GM18511 (cell line): ENCODE measurements around the gene MLN.
A peak's percentile ranks its signal among the peaks of the same experiment; 100 is the strongest.

Experiments
- ATAC-seq: cut with Tn5 transposase; IDR thresholded peaks from one replicate; pipeline ENCODE4 v1.9.1; 2021; ENCODE audit warnings: mild to moderate bottlenecking, moderate library complexity; ENCODE audit not compliant: unreplicated experiment

Gene MLN

DNA sequence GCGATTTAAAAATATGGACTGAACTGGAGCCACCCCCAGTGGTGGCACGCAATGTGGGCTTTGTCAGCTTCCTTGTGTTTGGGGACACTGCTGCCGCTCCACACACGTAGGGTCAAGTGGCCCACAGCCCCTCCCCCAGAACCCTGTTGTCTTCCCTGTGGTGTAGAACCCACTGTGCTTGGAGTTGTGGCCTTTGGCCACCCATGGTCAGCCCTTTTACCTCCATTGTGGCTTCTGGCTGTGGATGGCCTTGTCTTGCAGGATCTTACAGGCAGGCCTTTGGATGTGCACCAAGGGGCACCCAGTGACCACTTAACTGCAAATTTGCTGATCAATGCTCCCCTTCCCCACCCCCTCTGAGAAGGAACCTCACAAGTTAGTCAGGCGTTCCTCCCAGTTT, 12.9 kb downstream of the MLN start:
- no peak for ATAC-seq

DNA sequence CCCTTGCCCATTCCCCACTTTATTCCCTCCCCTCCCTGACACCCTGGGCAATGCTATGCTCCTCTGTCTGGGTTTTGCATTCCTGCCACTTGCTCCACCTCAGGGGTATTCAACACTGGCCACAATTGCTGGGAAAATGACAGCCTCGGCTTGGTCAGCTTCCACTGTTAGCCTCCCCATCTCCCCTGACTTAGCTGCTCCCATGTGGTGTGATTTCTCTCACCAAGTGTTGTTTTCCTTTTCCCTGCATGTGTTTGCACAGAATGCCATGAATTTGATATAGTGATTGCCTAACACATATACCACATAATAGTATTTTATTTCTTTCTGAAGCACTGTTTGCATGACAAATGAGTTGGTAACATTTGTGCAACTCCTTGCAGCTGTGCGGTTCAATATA, 13.4 kb downstream of the MLN start:
- no peak for ATAC-seq

DNA sequence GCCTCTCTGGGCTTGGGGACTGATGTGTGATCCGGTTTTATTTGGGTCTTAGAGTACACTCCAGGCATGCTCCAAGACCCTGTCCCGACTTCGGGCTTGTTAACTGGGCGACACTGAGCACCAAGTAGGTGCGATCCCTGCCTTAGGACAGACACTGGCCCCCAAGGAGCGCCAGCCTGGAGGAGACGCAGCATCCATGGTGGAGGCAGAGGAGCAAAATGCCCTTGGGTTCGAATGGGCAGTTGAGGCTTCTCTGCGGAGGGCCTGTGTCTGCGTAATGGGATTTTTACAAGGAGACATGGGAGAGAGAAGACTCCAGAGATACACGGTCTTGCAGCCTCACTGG, 14.3 kb downstream of the MLN start:
- ATAC-seq, result no peak

DNA sequence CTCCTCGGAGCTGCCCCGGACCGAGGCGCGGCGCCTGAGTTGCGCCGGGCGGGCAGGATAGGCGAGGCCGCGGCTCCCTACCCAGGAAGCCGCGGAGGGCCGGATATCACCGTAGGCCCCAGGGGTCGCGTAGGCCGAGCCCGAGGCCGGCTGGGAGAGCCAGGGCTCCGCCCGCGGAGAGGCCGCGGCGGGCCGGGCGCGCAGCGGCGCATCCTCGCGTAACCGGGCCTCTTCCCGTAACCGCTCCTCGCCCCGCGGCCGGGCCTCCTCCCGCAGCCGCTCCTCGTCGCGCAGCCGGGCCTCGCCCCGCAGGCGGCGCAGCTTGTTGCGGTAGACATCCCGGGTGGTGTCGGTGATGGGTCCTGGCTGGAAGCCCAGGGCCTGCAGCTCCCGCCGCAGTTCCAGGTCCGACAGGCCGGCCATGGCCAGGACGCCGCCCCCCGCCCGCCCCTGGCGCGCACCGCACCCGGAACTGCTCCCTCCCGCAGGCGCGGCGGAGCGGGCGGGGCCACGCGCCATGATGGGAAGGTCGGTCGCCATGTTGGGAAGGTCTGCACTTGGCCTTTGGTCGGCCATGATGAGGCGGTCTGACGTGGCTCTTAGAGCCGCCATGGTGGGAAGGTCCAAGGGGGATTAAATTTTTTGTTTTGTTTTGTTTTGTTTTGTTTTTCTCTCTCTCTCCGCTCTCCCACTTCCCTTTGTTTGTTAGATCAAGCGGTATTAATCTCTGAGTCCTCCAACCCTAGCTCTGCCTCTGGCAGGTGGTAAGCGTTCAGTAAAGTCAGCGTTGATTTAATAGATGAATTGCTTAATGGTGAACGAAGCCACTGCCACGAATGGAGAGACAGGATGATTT, 14.9 kb downstream of the MLN start, which contains the start of gene LEMD2:
TSS of gene LEMD2 (minus strand) at position 437 of the 856 bp plus-strand sequence. CDS start at position 423, 14 bp downstream.
- peak; percentile 92 for ATAC-seq

DNA sequence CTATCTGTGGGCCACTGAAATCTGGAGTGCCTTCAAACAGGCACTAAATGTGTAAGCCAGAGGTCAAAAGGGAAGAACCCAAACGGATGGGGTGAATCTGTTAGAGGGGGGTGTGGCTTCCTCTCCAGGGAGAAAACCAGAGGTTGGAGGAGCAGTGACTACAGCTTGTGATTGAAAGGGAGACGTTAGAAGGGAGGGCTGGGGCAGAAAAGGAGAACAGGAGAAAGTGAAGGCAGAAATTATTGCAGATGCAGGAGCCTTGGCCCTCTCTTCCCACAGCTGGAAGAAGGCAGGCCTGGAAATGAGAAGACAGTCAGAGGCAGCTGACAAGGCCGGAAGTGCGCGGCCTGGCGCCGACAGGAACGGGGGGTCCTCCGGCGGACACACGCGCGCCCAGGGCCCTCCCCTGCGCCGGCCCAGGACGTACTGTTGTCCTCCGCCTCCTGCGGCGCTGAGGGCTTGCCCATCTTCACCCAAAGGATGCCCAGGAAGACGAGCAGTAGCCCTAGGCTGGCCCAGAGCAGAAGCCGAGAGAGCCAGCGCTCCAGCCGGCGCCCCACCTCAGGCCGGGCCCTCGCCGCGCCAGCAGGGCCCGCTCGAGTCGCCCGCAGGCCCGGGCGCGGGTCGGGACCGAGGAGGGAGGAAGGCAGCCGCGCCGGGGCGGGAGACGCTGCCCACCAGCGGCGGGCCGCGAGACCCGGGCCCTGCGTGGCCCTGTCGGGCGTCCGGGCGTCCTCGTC, 15.7 kb downstream of the MLN start:
- peak; percentile 60 for ATAC-seq

DNA sequence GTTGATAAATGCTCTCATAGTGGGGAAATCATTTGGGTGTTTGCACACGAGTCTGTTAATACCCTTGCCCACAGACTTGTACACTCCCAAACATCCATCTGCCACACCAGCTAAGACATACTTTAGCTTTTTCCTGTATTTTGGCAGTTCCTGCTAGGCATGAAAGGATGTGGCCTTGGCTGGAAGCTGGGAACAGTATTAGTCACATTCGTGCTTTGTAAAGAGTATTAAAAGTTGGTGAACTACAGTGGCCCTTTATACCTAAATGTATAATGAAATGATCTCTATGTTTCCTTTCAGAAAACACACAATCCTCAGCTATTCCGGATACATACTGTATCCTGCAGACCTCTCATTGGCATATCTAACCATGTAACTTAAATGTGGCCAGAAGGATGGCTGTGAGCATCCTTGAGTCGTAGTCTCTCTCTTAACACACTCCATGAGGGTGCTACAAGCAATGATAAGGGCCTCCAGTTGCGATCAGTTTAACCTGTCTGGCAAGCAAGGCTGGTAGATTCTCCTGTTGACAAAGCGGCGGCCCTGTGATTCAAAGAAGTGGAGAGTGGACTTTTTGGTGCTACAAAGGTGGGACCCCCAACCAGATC, 16.4 kb downstream of the MLN start:
- ATAC-seq, result no peak

DNA sequence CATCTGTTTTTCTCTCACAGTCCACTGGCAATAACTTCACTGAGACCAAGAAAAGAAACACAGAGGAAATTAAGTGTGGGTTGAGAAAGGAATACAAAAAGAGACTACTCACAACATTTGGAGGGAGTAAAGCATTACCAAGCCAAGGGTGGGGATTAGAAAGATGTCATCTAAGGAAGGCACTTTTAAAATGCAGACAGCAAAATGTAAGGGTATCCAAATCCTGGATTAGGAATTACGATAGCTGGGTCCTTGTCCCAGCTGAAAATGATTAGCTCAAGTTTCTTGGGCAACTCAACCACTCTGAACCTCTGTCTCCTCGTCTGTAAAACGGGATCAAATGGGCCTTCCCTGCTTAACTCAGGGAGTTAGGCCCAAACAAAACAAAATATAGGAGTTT, 17.1 kb downstream of the MLN start:
- no peak for ATAC-seq

DNA sequence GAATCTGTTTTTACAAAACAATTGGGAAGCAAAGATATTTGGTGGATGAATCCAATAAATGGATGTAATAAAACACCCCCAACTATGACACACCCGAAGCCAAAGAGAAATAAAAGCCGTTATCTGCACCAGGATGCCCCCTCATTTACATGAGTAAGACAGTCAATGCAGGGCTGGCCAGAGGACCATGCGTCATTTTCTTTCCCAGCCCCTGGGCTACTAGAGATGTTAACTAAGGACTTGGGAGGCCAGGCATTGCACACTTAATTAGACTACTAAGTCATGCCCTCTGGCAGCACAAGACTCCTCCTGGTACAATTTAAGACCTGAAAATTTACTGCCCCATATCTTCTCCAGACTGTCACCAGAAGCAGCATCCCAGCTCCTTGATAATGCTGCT, 18.0 kb downstream of the MLN start:
- ATAC-seq, result no peak

DNA sequence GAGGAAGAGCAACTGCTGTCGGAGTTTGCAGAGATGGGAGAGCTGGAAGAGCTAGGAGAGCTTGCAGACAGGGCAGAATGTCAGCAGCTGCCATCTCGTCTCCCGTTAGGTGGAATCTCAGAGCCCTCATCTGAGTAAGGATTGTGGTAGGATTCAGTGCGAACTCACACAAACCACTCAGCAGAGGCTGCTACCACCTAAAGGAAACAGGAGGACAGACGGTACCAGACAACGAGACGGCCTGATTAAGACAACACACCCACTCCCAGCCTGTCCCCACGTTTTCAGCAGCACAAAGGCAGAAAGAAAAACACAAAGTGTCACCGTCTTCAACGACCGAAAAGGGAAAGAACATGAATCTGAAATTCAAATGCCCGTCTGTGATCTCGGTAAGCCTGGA, 19.0 kb downstream of the MLN start:
- no peak for ATAC-seq

DNA sequence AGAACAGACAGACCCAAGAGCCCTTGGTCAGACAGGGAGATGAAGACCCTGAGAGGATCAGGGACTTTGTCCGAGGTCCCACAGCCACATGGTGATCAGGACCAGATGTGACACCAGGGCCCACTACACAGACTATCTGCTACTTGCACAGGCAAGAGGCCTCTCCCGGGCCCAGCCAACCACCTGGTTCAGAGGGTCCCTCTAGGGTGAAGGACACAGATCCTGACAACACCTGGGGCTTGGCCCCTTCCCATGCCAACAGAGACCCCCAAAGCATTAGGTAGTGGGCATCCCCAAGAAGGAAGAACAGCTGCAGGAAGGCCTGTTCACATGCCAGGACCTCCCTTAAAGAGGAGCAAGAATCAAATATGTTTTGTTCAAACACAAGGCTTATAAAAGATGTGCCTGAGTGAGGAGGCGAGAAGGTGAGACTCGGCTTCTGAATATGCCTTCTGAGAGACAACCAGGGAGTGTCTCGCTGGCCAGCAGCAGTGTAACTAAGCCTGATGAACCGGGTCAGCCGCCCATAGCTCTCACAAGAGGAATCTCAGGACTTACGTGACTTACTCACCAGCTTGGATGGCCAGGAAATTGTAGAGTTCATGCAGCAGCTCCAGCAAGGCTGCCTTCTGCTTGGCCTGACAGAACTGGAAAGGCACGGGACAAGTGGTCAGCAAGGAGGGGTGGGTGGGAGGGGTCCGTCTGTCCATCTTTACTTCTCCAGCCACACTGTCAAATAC, 19.9 kb downstream of the MLN start:
- ATAC-seq, result no peak

DNA sequence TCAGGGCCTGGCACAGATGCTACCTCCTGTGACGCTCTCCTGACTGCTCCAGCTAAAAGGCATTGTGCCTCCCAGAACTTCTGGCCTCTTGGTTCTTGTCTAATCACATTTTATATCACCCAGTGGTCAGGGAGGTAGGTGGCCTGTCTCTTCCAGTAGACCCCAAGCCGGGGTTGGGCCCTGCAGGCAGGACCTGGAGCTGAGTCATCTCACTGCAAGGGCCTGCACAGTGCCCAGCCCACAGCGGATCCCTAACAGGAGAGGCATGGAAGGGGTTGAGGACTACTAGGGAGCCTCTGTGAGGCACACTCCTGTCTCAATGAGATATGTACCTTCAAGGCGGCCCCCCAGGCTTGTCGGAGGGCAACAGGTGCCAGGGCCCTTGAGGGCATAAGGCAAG, 21.2 kb downstream of the MLN start:
- no peak for ATAC-seq

DNA sequence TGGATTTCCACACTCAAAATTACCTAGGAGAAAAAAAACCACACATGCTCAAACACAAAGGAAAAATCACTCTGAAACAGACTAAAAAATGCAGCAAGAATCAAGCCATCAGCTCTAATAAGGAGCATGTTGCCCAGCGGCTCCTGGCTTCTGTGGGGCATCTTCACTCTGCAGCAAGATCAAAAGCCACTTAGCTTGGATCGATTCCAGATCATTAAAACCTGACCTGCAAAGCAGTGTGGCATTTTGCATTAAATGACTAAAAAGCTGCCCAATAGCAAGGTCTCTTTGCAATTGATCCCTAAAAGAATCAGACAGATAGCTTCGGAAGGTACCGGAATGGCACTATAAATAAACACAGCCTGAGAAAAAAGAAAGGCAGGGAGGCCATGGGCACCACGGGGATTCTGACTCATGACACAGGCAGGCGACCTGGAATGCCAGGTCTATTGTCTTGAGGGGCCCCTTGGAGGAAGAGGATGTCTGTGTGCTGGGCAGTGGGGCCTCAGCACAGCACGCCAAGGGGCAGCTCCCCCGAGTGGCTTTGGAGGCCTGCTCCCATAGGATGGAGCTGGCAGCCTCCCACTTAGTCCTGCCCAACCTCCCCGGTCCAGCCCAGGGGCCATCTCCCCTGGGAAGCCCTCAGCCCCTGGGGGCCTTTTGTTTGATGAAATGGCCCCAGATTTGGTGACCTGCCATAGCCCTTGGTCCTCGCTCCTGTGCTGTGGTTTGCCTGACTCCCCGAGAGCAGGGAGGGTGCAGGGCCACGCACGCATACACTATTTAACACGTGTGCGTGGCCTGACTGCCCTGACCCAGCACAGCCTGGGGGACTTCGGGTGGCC, 22.4 kb downstream of the MLN start:
- no peak for ATAC-seq

DNA sequence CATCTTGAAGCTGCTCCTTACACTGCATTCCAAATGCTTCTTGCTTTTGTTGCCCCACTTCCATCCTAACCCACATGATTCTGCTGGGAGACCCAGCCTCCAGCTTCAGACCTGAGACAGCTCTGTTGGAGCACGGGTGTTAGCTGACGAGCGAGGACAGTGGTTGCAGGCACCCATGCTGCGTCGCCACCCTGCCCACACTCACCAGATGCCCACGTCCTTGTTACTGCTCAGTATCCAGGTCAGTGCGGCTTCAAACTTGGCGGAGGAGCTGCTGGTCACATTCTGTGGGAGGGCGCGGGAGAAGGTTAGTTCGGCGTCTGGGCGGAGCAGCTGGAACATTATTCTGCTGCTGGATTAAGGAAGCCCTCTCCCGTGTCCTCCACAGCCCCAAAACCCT, 23.9 kb downstream of the MLN start:
- ATAC-seq, result no peak

DNA sequence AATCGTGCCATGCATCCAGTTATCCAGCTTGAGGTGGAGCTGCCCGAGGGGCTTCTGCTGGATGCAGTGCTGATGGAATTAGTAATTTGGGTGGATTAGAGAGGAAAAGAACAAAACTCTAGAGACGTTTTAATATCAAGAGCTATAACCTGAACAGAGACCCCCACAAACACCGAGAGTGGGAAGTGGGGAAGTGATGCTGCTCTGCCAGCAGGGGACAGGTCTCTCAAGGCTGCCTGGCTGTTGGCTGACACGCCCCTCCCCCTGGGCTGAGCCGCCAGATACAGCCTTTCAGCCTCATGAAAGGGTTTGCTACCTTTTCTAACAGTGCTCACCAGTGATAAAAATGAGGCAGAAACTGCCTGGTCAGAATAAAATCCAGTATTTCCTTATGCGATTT, 24.5 kb downstream of the MLN start:
- no peak for ATAC-seq

DNA sequence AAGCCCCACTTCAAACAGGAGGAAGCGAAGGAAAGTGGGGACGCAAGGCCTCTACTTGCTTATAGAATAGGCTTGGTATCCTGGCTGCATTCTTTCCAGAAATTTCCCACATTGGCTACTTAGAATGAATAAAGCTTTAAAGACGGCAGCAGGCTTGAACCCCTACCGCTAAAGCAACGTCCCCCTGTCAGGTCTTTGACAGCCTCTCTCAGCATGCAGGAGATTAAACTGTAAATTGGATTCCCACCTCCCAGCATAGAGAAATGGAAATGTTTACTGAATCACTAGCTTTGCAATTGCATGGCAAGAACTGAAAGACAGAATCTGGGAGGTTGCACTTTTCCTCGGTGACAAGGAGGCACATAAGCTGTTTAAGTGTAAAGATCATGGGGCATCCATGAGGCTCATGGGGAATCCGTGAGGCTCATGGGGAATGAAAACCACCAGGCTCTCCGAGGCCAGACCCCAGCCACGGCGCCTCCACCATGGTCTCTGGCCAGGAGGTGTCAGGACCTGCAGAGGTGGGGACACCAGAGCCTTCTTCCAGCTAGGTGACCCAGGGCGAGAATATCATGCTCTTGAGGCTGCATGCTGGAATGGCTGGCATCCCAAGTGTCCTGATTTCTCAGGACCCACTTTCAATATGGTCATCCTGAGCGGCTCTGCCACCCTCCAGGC, 25.2 kb downstream of the MLN start:
- no peak for ATAC-seq

DNA sequence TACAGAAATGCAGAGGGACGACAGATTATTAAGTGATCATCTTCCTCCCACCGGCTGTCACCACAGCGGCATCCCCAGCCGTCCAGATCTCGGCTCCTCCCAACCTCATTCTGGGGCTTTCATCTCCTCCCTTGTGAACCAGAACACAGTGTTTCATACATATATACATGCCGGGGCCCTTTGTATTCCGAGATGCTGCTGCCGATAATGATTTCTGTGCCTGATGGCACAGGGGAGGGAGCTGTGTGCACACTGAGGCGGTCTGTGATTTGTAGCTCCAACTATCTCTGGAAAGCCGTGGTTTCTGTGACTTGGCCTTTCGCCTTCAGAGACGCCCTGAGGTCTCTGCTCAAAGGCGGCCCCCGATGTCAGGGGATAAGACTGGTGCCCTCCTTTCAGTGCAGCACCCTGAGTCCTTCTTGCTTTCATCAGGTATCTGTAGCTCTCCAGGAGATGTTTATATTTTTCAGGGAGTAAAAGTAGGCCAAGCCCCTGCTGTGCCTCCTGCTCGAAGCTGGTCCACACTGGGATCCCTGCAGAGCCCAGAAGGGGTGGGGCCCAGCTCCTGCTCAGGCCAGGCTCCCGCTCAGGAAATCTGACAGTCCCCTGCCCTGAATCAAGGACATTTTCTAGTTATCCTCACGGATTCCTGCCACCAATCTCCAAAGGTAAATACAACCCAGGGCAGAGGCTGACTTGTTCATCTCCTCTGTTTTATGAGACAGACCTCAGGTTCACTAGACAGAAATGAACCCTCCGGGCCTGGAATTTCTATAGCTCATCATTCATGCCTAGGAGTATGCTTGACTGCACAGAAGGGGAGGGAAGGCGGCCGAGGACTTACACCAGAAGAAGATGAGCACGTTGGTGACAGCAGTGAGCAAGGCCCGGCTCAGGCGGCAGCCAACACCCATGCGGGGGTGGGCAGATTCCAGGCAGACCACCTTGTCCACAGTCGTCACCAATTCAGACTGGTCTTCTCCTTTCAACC, 26.1 kb downstream of the MLN start:
- no peak for ATAC-seq

DNA sequence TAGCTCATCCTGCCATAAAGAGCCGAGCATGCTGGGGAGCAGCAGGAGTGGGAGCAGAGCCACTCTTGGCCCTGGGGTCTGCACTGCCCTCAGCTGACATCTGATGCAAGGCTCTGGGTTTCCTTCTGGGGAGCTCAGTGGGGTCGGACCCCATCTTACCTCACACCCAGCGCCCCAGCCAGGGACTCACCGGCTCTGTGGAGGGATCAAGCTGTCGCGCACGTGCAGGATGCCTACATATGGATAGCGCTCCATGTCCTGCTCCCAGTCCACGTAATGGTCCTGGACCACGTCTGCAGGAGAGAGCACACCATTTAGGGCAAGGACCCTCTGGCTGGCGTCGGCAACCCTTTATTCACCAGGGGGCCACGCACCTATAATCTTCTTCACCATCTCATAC, 27.0 kb downstream of the MLN start:
- ATAC-seq, result no peak

DNA sequence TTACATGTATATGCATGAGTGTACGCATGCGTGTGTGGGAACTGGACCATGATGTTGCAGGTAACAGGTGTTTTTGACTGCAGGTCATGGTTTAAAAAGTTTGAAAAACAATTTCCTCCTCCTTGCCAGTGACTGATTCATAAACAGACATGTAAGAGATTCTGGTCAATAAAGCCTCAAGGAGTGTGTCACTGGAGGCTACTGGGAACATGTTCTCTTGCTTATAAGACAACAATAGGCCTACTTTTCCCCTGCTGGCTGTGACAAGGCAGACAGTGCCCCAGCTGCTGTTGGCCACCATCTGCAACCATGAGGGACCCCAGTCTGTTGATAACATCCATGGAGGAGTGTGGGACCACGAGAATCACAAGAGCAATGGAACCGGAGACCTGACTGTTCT, 27.6 kb downstream of the MLN start:
- ATAC-seq, result no peak

DNA sequence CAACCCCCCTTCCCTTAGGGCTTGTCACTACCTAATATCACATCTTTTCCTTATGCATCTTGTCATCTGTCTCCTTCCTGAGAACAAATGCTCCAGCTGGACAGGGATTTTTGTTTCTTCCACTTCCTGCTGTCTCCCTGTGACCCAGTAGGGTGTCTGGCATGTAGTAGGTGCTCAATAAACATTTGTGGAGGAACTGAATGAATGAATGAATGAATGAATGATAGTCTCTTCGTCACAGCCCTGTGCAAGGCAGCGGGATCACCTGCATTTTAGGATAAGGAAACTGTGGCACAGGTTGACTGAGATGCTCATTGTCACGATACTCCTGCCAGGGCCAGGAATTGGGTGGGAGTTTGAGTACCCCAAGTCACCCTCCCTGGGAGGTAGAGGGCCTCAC, 29.0 kb downstream of the MLN start:
- ATAC-seq, result no peak
